Suprapubic skin (tissue), 4 donors: Measurements from ENCODE around the gene PIK3R2. TPM values are rescaled to one million over a fixed set of nuclear protein-coding genes. Genes with fewer than 3 reads are reported as not detected.
A peak's percentile ranks its signal among the peaks of the same experiment; 100 is the strongest.

Experiments used
- DNase-seq, 2 donors: peaks; one replicate each; pipeline ENCODE4 v3.0.0-alpha.2; 2019; ENCODE audit warnings: low spot score in 2 of 2
- H3K27ac ChIP-seq: fragments of 200-600 bp; sonication (generic); one replicate; pipeline ENCODE4 v1.5.1; 2019
- H3K27me3 ChIP-seq: fragments of 200-600 bp; sonication (generic); one replicate; pipeline ENCODE4 v1.5.1; 2019
- H3K36me3 ChIP-seq: fragments of 200-600 bp; sonication (generic); one replicate; pipeline ENCODE4 v1.5.1; 2019
- H3K4me1 ChIP-seq: fragments of 200-600 bp; sonication (generic); one replicate; pipeline ENCODE4 v1.5.1; 2019
- H3K4me3 ChIP-seq: fragments of 200-600 bp; sonication (generic); one replicate; pipeline ENCODE4 v1.5.1; 2019; ENCODE audit warnings: mild to moderate bottlenecking
- H3K9me3 ChIP-seq: fragments of 200-600 bp; sonication (generic); one replicate; pipeline ENCODE4 v1.5.1; 2019
- CTCF ChIP-seq, 2 donors: fragments of 200-600 bp in 1 of 2; fragments of 450-650 bp in 1 of 2; sonication (generic) in 1 of 2; IDR thresholded peaks; one replicate each; pipeline ENCODE4 v1.5.1; 2016 to 2019; ENCODE audit warnings: antibody characterized with exemption in 2 of 2, mild to moderate bottlenecking in 1 of 2, moderate library complexity in 1 of 2
- EP300 ChIP-seq: sonication (generic); formaldehyde crosslinking; IDR thresholded peaks from one replicate; pipeline ENCODE4 v1.6.1; 2017; ENCODE audit warnings: antibody characterized with exemption
- POLR2A ChIP-seq, 2 donors: fragments of 450-650 bp; IDR thresholded peaks; one replicate each; pipeline ENCODE4 v1.6.1; 2017; ENCODE audit warnings: antibody characterized with exemption in 2 of 2, mild to moderate bottlenecking in 2 of 2, moderate library complexity in 2 of 2
- POLR2AphosphoS5 ChIP-seq, 3 donors: sonication (generic); formaldehyde crosslinking; IDR thresholded peaks; one replicate each; pipeline ENCODE4 v1.6.1; 2017; ENCODE audit warnings: antibody characterized with exemption in 3 of 3
- whole genome bisulfite sequencing: methylation state at CpG from one replicate; pipeline ENCODE4 v1.1.5; 2018; 5-methylcytosine and 5-hydroxymethylcytosine counted together
- total RNA-seq, 4 donors: library from RNA; depleted of rRNA; stranded (reverse); fragments of >200 nt; gene quantifications; one replicate each; pipeline ENCODE4 v1.1.0, GENCODE V29; 2016

PIK3R2 gene
- total RNA-seq, 4 donors from 2014 or later, result 14.1 to 25.9 (median 19.5) TPM

DNA sequence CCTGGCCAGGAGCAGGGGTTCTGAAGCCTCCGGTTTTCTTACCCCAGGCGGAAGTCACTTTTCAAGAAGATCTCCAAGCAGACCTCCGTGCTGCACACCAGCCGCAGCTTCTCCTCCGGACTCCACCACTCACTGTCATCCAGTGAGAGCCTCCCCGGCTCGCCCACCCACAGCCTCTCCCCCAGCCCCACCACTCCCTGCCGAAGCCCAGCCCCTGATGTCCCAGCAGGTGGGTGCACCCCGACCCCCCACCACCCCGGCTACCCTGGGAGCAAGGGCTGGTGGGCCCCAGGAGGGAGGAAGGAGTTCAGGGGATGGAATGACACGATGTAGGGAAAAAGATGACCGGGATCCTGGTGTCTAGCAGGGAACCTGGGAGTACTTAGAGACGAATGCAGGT lies 5.6 kb upstream of the PIK3R2 start:
- H3K9me3 ChIP-seq, result no peaks in the 10 kb centered on the region
- no peak for TF ChIP-seq EP300
- peaks cover 10% of the 10 kb centered on the region for H3K4me1 ChIP-seq
- peaks cover 39% of the 10 kb centered on the region for H3K36me3 ChIP-seq
- H3K4me3 ChIP-seq, result no peak overlapping the region
- WGBS, result 89% methylated on average over 13 of the region's 13 CpGs
- H3K27me3 ChIP-seq, result no peaks in the 10 kb centered on the region
- no peak overlapping the region for H3K27ac ChIP-seq
- DNase-seq, result no peak

- 51% methylated on average over 8 of the region's 16 CpGs for WGBS
- H3K4me1 ChIP-seq, result peaks cover 23% of the 10 kb centered on the region
Measured at GRCh38 chr19:18149596-18149975, 3.4 kb upstream of the PIK3R2 start.

GRCh38 chr19:18150776-18151624 lies 2.0 kb upstream of the PIK3R2 start:
- H3K27me3 ChIP-seq, result no peaks in the 10 kb centered on the region
- 89% methylated on average over 17 of the region's 18 CpGs for WGBS
- H3K4me3 ChIP-seq, result no peak overlapping the region
- TF ChIP-seq POLR2AphosphoS5 (IDR thresholded peaks at IDR 0.05) (no peak), CTCF (IDR thresholded peaks at IDR 0.05) (no peak), POLR2A (IDR thresholded peaks at IDR 0.05) (no peak), EP300 (no peak)
- peaks cover 37% of the 10 kb centered on the region for H3K4me1 ChIP-seq
- H3K27ac ChIP-seq, result no peak overlapping the region
- DNase-seq, result no peak
- peaks cover 5% of the 10 kb centered on the region for H3K36me3 ChIP-seq
- H3K9me3 ChIP-seq, result no peaks in the 10 kb centered on the region

More at GRCh38 chr19:18149596-18149975, 3.4 kb upstream of the PIK3R2 start:
- TF ChIP-seq POLR2AphosphoS5 (IDR thresholded peaks at IDR 0.05) (no peak), EP300 (no peak), CTCF (IDR thresholded peaks at IDR 0.05) (no peak), POLR2A (IDR thresholded peaks at IDR 0.05) (no peak)
- Histone ChIP-seq H3K27ac (no peak overlapping the region), H3K4me3 (no peak overlapping the region), H3K9me3 (no peaks in the 10 kb centered on the region), H3K36me3 (peaks cover 20% of the 10 kb centered on the region), H3K27me3 (no peaks in the 10 kb centered on the region)
- no peak for DNase-seq

- Histone ChIP-seq H3K27ac (peak overlapping the region; percentile 71), H3K4me1 (peaks cover 52% of the 10 kb centered on the region), H3K27me3 (no peaks in the 10 kb centered on the region), H3K9me3 (no peaks in the 10 kb centered on the region), H3K4me3 (peak overlapping the region; percentile 76), H3K36me3 (peaks cover under 1% of the 10 kb centered on the region)
- DNase-seq, result peak; percentile 98 to 99
- whole genome bisulfite sequencing, result 0% methylated on average over 18 of the region's 22 CpGs
- no peak for TF ChIP-seq EP300
- peak in 1 of 3 donors; percentile 6 for TF ChIP-seq POLR2AphosphoS5 (IDR thresholded peaks at IDR 0.05)
- peak; percentile 55 to 76 for TF ChIP-seq CTCF (IDR thresholded peaks at IDR 0.05)
Measured at GRCh38 chr19:18152442-18152816, 534 bp upstream of the PIK3R2 start.

DNA sequence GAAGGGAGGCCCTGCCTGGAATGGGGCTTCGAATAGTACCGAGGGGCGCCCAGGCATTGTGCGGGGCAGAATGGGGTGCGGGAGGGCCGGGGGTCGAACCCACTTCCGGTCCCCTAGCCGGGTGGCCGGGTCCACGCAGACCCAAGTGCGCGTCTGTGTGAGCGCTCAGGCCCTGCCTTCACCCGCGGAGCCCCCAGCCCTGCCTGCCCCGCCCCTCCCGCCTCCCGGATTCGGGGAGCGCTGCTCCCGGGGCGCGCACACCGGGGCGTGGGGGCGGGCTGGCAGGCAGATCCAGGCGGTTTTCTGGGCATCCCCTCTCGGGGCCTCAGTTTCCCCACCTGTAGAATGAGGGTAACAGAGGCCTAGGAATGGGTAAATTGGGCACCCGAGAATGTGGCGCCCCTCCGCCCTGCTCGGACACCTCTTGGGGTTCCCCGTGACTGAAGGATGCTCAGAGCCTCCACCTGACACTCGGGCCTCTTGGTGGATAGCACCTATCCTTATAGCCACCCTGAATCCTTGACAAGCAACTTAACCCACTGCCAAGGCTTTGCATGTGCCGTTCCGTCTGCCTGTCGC lies 682 bp downstream of the PIK3R2 start:
- 6% methylated on average over 4 of the region's 38 CpGs for whole genome bisulfite sequencing
- H3K36me3 ChIP-seq, result no peaks in the 10 kb centered on the region
- H3K27ac ChIP-seq, result peak overlapping the region; percentile 71
- H3K9me3 ChIP-seq, result no peaks in the 10 kb centered on the region
- no peak for TF ChIP-seq EP300
- no peak for TF ChIP-seq POLR2A (IDR thresholded peaks at IDR 0.05)
- no peak for TF ChIP-seq CTCF (IDR thresholded peaks at IDR 0.05)
- no peak for TF ChIP-seq POLR2AphosphoS5 (IDR thresholded peaks at IDR 0.05)
- peaks cover 64% of the 10 kb centered on the region for H3K4me1 ChIP-seq
- peak in 1 of 2 donors; percentile 82 for DNase-seq
- no peaks in the 10 kb centered on the region for H3K27me3 ChIP-seq
- peak overlapping the region; percentile 76 for H3K4me3 ChIP-seq
